Activated T-helper 1 cell treated with anti-CD3 and anti-CD28 coated beads, Interleukin-2, amount 50 U/mL, for 16 hours (primary cell): ENCODE data around the gene ETV6.
A peak's percentile ranks its signal among the peaks of the same experiment; 100 is the strongest.

Source experiments
- DNase-seq, 2 donors: peaks; one replicate each; pipeline ENCODE4 v3.0.0-alpha.2; 2020; ENCODE audit warnings: low read depth in 1 of 2, low spot score in 1 of 2

The ETV6 gene

GRCh38 chr12:11642785-11643184 is 6.7 kb upstream of the ETV6 start:
- no peak for DNase-seq

- no peak for DNase-seq
Observed at GRCh38 chr12:11645391-11645790, 4.1 kb upstream of the ETV6 start.

DNA sequence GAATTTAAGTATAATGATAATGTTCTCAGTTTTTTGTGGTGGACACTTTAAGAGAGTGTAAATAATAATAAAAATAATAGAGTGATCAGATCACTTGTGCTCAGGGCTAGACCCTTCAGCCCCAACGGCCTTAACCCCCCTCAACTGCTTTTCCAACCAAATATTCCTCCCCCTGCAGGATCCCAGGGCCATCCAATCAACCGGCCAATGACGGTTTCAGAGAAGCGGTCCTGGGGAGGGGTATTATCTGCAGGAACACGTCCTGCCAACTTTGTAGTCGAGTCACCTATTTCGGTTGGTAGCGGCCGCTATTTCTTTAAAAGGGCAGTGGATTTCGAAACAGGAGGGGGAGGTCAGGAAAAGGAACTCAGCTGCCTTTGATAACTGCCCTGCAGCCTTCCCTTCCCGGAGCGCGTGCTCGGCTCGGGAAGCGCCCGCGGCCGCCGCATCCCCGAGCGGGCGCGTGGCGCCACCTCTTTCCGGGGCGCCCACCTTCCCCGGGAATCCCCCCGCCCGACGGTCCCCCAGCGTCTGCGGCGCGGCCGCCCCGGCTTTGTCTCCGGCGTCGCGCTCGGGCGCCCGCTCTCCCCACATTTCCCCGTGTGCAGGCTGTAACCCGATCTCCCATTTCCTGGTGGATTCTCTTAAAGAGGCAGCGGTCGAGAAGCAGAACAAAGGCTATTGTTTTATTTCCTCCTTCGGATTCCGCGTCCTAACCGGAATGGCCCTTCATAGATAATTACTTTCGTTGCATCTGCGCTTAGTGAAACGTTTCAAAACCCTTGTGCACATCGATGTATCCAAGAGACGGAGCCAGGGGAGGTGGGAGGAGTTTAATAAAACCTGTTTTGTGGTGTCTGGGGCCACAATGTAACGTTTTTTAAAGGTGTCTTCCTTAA is 711 bp upstream of the ETV6 start:
- peak; percentile 10 to 63 for DNase-seq

GRCh38 chr12:11650286-11651281 is 1.1 kb downstream of the ETV6 start:
- no peak for DNase-seq

GRCh38 chr12:11651381-11651780 is 1.9 kb downstream of the ETV6 start:
- no peak for DNase-seq

GRCh38 chr12:11651785-11652184 is 2.3 kb downstream of the ETV6 start:
- no peak for DNase-seq

GRCh38 chr12:11652351-11653040 is 3.0 kb downstream of the ETV6 start:
- no peak for DNase-seq

DNA sequence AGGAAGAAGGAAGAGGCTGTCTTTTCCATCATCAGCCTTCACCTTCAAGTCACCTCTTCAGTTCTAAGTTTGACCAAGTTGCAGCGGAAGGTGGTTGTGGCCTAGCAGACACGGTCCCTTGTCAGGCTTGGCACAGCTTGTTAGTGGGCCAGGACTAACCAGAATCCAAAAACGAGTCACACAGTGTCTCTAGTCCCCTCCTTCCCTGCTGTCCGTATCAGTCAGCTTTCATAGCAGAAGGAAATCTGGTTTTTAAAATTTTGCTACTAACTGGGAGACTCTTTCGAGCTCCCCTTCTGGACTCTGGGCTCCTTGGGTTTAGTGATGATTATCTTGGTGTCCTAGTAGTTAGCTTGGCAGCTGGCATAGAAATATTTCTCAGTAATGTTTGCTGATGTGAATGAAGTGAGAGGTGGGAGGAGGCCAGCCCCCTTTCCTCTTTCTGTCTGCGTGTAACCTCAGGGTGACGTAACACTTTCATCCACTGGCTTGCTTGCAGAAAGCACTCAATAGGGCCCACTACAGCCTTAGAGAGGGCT is 3.8 kb downstream of the ETV6 start:
- no peak for DNase-seq

- DNase-seq, result no peak
Observed at GRCh38 chr12:11654338-11654737, 4.9 kb downstream of the ETV6 start.

DNA sequence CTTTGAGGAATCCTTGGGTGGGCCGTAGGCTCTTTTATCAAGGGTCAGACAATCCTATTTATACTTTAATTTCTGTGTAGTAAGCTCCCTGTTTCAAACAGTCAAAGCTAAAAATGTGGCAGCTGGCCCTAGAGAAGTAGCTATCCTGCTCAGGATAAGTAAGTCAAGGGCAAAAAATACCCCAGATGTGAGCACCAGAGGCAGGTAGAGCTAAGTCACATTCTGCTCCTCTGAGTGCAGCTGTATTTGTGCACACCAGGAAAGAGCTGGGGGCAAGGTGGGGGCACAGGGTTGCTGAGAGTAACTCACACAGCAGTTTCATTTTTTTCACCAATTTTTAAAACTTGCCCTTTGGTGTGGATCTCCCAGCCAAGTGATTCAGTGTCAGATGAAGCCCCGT is 5.3 kb downstream of the ETV6 start:
- DNase-seq, result no peak

GRCh38 chr12:11655842-11656241 is 6.4 kb downstream of the ETV6 start:
- DNase-seq, result no peak

- DNase-seq, result no peak
Observed at GRCh38 chr12:11656550-11656949, 7.1 kb downstream of the ETV6 start.

DNA sequence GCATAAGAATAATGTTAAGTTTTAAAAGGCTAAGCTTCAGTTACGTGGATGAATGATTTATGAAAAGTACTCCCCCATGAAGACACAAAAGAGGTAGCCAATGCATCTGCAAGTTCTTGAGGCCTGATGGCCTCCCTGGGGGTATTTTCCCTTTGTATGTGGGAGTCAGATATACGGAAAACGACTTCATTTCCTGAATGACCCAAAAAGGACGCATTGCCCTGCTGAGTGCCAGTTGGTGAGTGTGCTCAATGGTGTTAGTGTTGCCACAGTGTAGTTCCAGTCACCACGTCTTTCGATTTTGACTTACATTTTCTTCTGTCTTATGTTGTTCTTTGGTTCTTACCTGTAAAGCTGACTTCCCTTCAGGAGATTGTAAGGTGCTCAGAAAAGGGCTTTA is 8.0 kb downstream of the ETV6 start:
- no peak for DNase-seq

GRCh38 chr12:11658791-11659190 is 9.3 kb downstream of the ETV6 start:
- DNase-seq, result no peak

DNA sequence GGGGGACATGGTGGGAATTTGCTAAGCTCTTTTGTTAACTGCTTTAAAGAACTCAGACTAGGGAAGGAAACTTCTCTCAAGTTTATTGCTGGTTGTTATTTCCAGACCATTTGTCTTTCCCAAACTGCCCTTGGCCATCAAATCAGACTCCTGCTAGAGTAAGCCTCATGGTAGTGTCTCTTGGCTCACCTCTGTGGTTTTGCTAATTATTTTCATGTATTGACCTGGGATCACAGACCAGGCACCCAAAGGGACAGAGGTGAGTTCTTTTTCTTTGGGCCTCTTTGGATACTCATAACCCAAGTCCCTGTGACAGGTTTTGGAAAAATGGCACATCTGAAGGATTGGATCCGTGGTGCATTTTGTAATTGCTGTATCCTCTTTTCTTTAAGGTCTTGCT is 11.2 kb downstream of the ETV6 start:
- DNase-seq, result no peak

- no peak for DNase-seq
Observed at GRCh38 chr12:11661491-11662089, 12.1 kb downstream of the ETV6 start.

GRCh38 chr12:11662369-11662768 is 12.9 kb downstream of the ETV6 start:
- no peak for DNase-seq

DNA sequence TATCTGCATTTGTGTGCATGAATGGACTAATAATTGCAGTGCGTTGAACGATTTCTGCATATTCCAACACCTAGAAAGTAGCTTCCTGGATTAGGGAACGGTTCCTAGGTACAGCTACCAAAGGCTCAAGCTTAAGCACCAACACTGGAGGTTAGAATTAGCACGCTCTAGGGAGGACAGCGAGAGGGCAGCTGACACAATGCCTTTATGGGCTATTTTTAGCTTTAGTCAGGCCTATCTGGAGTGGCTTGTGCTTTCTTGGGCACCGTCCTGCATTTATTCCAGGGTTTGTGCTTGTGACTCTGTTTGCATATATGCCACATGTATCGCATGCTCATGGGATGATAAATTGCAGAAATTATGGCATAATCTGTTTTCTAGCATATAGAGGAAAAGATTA is 13.7 kb downstream of the ETV6 start:
- DNase-seq, result no peak

- no peak for DNase-seq
Observed at GRCh38 chr12:11664101-11664500, 14.6 kb downstream of the ETV6 start.

DNA sequence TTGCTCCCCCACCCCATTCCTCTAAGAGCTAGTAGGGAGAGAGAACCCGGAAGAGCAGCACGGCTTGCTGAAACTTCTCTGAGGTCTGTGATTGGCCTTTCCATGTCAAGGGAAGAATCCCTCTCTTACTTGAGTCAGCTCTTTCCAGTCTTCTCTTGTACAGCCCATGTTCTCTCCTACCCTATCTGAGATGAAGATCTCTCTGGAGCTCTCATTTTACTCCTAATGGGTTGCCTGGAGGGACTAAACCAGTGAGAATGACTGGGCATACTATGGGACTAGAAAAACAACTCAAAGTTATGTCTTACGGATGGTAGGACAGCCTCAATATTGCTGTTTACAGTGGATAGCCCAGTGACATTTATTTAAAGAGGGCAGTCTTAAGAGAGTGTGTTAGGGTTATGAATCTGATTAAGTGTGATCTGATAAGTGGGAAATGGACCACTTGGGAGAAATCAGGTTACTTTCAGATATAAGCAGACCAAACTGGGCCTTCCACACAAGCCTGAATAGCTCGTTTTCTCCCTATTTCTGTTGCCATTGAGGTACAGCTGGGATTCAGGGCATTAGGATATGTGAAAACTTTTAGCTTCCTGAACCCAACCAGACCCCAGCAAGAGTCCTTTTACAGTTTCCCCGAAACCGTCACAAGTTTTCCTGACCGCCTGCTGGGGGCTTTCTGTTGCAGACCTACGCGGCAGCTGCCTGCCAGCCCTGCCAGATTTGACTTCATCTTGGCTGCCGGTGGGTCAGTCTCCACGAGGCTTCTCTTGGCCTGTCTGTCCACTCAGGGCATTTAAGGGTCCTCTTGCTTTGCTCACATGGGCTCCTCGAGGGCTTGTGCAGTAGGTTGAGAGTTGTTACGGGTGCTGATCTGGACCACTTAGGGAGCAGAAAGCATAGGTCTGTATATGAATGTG is 16.9 kb downstream of the ETV6 start:
- no peak for DNase-seq
